ENCODE data around the gene ABTB2.

DNA sequence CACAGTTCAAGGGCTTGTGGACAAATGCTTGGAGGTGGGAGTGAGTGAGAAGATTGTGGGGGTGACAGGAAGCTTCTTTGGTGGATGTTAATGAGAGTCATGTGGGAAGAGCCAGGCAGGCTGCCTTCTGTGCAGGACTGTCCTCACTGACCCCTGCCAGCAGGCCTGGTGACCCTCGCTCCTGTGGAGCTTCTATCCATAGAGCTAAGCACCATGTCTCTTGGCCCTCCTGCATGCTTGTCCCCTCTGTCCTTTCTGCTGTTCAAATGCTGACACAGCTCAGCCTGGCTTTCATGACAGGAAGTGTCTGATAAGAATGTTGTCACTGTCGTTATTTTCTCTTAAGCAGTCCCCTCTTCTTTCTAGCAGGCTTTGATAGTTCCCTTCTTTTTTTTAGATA is 214.8 kb downstream of the ABTB2 start:
- TF ChIP-seq, protein P1, sequence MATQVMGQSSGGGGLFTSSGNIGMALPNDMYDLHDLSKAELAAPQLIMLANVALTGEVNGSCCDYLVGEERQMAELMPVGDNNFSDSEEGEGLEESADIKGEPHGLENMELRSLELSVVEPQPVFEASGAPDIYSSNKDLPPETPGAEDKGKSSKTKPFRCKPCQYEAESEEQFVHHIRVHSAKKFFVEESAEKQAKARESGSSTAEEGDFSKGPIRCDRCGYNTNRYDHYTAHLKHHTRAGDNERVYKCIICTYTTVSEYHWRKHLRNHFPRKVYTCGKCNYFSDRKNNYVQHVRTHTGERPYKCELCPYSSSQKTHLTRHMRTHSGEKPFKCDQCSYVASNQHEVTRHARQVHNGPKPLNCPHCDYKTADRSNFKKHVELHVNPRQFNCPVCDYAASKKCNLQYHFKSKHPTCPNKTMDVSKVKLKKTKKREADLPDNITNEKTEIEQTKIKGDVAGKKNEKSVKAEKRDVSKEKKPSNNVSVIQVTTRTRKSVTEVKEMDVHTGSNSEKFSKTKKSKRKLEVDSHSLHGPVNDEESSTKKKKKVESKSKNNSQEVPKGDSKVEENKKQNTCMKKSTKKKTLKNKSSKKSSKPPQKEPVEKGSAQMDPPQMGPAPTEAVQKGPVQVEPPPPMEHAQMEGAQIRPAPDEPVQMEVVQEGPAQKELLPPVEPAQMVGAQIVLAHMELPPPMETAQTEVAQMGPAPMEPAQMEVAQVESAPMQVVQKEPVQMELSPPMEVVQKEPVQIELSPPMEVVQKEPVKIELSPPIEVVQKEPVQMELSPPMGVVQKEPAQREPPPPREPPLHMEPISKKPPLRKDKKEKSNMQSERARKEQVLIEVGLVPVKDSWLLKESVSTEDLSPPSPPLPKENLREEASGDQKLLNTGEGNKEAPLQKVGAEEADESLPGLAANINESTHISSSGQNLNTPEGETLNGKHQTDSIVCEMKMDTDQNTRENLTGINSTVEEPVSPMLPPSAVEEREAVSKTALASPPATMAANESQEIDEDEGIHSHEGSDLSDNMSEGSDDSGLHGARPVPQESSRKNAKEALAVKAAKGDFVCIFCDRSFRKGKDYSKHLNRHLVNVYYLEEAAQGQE (IDR thresholded peaks at IDR 0.05; ENCODE audit: low read depth, low read length): no peak
- TF ChIP-seq, protein P2, sequence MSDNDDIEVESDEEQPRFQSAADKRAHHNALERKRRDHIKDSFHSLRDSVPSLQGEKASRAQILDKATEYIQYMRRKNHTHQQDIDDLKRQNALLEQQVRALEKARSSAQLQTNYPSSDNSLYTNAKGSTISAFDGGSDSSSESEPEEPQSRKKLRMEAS (IDR thresholded peaks at IDR 0.05; ENCODE audit: low read depth): no peak
- TF ChIP-seq, protein P3, sequence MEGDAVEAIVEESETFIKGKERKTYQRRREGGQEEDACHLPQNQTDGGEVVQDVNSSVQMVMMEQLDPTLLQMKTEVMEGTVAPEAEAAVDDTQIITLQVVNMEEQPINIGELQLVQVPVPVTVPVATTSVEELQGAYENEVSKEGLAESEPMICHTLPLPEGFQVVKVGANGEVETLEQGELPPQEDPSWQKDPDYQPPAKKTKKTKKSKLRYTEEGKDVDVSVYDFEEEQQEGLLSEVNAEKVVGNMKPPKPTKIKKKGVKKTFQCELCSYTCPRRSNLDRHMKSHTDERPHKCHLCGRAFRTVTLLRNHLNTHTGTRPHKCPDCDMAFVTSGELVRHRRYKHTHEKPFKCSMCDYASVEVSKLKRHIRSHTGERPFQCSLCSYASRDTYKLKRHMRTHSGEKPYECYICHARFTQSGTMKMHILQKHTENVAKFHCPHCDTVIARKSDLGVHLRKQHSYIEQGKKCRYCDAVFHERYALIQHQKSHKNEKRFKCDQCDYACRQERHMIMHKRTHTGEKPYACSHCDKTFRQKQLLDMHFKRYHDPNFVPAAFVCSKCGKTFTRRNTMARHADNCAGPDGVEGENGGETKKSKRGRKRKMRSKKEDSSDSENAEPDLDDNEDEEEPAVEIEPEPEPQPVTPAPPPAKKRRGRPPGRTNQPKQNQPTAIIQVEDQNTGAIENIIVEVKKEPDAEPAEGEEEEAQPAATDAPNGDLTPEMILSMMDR (IDR thresholded peaks at IDR 0.05): no peak
- TF ChIP-seq YY1 (IDR thresholded peaks at IDR 0.05; ENCODE audit: low read depth) (no peak), EZH2phosphoT487 (IDR thresholded peaks at IDR 0.05; ENCODE audit: borderline replicate concordance, low read depth) (no peak), POLR2AphosphoS5 (IDR thresholded peaks at IDR 0.05; ENCODE audit: low read depth, low read length) (no peak), EP300 (IDR thresholded peaks at IDR 0.05; ENCODE audit: borderline replicate concordance in 1 of 2, low read depth in 1 of 2, low read length in 1 of 2) (no peak)
- TF ChIP-seq, protein P4, sequence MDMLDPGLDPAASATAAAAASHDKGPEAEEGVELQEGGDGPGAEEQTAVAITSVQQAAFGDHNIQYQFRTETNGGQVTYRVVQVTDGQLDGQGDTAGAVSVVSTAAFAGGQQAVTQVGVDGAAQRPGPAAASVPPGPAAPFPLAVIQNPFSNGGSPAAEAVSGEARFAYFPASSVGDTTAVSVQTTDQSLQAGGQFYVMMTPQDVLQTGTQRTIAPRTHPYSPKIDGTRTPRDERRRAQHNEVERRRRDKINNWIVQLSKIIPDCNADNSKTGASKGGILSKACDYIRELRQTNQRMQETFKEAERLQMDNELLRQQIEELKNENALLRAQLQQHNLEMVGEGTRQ (IDR thresholded peaks at IDR 0.05; ENCODE audit: borderline replicate concordance, low read depth, low read length): no peak

All from SK-N-SH (cell line).